Measurements from ENCODE around the gene TP63.

- TF ChIP-seq CTCF (IDR thresholded peaks at IDR 0.05) (no peak), POLR2AphosphoS5 (IDR thresholded peaks at IDR 0.05) (no peak), POLR2A (IDR thresholded peaks at IDR 0.05) (no peak), EP300 (IDR thresholded peaks at IDR 0.05; ENCODE audit: low read depth) (no peak)
These were observed 279.8 kb downstream of the TP63 start for GRCh38 chr3:189911001-189911400.
